ENCODE measurements around the gene GOLGA8H. TPM values are rescaled to one million over a fixed set of nuclear protein-coding genes. Genes with fewer than 3 reads are reported as not detected.

Gene GOLGA8H
- total RNA-seq, result 0.69 and 0.98 TPM in 2 replicates

GRCh38 chr15:30603796-30604195 lies at the start of gene GOLGA8H:
GOLGA8H (plus strand) TSS chr15:30604028; CDS start chr15:30604126, 98 bp downstream.

GRCh38 chr15:30625436-30626193 lies 21.8 kb downstream of the GOLGA8H start, which contains the start of gene ARHGAP11B:
ARHGAP11B (plus strand) TSS chr15:30626128.

Other genes with a start within 250 kb of the GOLGA8H start
- gene CHRFAM7A, start 210.5 kb upstream of the GOLGA8H start, total RNA-seq, result 0.60 and 1.6 TPM in 2 replicates
- gene GOLGA8R, start 189.8 kb upstream of the GOLGA8H start, total RNA-seq, result 0.33 and 0.60 TPM in 2 replicates
- gene GOLGA8Q, start 52.0 kb upstream of the GOLGA8H start, total RNA-seq, result 0.22 and 0.43 TPM in 2 replicates

Measured in dermis lymphatic vessel endothelial cell (primary cell).